Forelimb muscle (tissue), 1 donor: ENCODE measurements around the gene CFAP52. TPM values are rescaled to one million over a fixed set of nuclear protein-coding genes. Genes with fewer than 3 reads are reported as not detected.
"Not testable (repeated sequence)": the region's sequence is repeated elsewhere in the genome, so short reads cannot be mapped to it uniquely, and the experiment has no call there.

ENCODE experiments used
- DNase-seq: peaks from one replicate; pipeline ENCODE4 v3.0.0-alpha.2; 2013; ENCODE audit warnings: low read depth
- polyA plus RNA-seq: library from polyadenylated mRNA; unstranded; fragments of 120-200 nt; gene quantifications from one replicate; pipeline ENCODE4 v1.2.1, GENCODE V29; 2013; ENCODE audit not compliant: insufficient read length

CFAP52 gene
- polyA plus RNA-seq, 1 donor, result 0.16 TPM

GRCh38 chr17:9568957-9569588, 7.4 kb upstream of the CFAP52 start:
- DNase-seq, result no peak

GRCh38 chr17:9571201-9571600, 5.2 kb upstream of the CFAP52 start:
- no peak for DNase-seq

GRCh38 chr17:9575381-9576101, 901 bp upstream of the CFAP52 start, which contains the start of gene STX8:
Gene STX8, minus strand, starts transcription at chr17:9575820. Its CDS starts 12 bp downstream, at chr17:9575808.
- DNase-seq, result no peak

GRCh38 chr17:9577373-9577709, 899 bp downstream of the CFAP52 start:
- DNase-seq, result no peak

GRCh38 chr17:9587969-9588656, 11.7 kb downstream of the CFAP52 start:
- DNase-seq, result no peak

- DNase-seq, result no peak
Measured at GRCh38 chr17:9594065-9594464, 17.6 kb downstream of the CFAP52 start.

GRCh38 chr17:9597638-9598037, 21.2 kb downstream of the CFAP52 start:
- not testable (repeated sequence) for DNase-seq

GRCh38 chr17:9598661-9599060, 22.2 kb downstream of the CFAP52 start:
- DNase-seq, result no peak

GRCh38 chr17:9604583-9604982, 28.1 kb downstream of the CFAP52 start:
- DNase-seq, result not testable (repeated sequence)

- no peak for DNase-seq
Measured at GRCh38 chr17:9606453-9606852, 30.0 kb downstream of the CFAP52 start.

- DNase-seq, result not testable (repeated sequence)
Measured at GRCh38 chr17:9607058-9607457, 30.6 kb downstream of the CFAP52 start.

GRCh38 chr17:9611557-9611956, 35.1 kb downstream of the CFAP52 start:
- no peak for DNase-seq

- no peak for DNase-seq
Measured at GRCh38 chr17:9612006-9612405, 35.6 kb downstream of the CFAP52 start.

- no peak for DNase-seq
Measured at GRCh38 chr17:9615486-9615885, 39.0 kb downstream of the CFAP52 start.

GRCh38 chr17:9622961-9623360, 46.5 kb downstream of the CFAP52 start:
- DNase-seq, result no peak

GRCh38 chr17:9628509-9628908, 52.1 kb downstream of the CFAP52 start:
- no peak for DNase-seq

GRCh38 chr17:9632741-9633140, 56.3 kb downstream of the CFAP52 start:
- DNase-seq, result no peak

- DNase-seq, result no peak
Measured at GRCh38 chr17:9635340-9635739, 58.9 kb downstream of the CFAP52 start.

GRCh38 chr17:9636501-9636900, 60.1 kb downstream of the CFAP52 start:
- no peak for DNase-seq

GRCh38 chr17:9640388-9640787, 63.9 kb downstream of the CFAP52 start:
- not testable (repeated sequence) for DNase-seq

GRCh38 chr17:9643611-9644010, 67.2 kb downstream of the CFAP52 start:
- DNase-seq, result no peak

GRCh38 chr17:9644910-9645751, 68.7 kb downstream of the CFAP52 start, which contains the start of gene USP43:
Gene USP43, plus strand, starts transcription at chr17:9645517. Its CDS starts 116 bp downstream, at chr17:9645633.
- DNase-seq, result no peak
